ENCODE results near the gene TMEM132C. TPM values are rescaled to one million over a fixed set of nuclear protein-coding genes. Genes with fewer than 3 reads are reported as not detected.
"Not testable (repeated sequence)": the region's sequence is repeated elsewhere in the genome, so short reads cannot be mapped to it uniquely, and the experiment has no call there.

TMEM132C gene
- polyA plus RNA-seq, 1 donor, result 1.3 TPM

DNA sequence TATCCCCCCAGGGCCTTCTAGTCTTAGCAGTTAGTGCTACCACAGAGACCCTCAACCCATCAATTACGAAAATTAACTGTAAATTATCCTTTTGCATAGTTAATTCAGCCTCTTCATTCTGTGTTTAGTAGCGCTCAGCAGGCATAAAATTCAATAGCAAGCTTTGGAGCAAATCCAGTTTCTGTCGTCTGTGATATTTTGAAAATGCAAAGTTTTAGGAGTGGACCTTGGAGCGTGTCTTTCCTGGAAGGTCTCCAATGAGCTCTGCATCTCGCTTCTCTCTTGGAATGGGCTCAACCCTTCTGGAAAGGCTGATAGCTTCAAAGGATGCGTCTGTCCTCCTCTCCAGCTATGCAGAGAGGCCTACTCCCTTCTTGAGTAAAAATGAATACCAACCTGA lies 333.9 kb downstream of the TMEM132C start:
- WGBS (ENCODE audit: insufficient coverage, low lambda C conversion rate), result 100% methylated on average over 1 of the region's 6 CpGs
- H3K4me3 ChIP-seq (ENCODE audit: low read length), result no peak overlapping the region
- no peak for DNase-seq
- no peaks in the 10 kb centered on the region for H3K27me3 ChIP-seq (ENCODE audit: control insufficient read depth, insufficient read depth, low read length)
- H3K36me3 ChIP-seq (ENCODE audit: control insufficient read depth, insufficient read depth, low read length), result no peaks in the 10 kb centered on the region
- H3K27ac ChIP-seq (ENCODE audit: low read length), result no peak overlapping the region
- no peaks in the 10 kb centered on the region for H3K9me3 ChIP-seq (ENCODE audit: control insufficient read depth, low read depth, low read length)
- H3K4me1 ChIP-seq (ENCODE audit: control insufficient read depth, insufficient read depth, low read length), result no peaks in the 10 kb centered on the region

DNA sequence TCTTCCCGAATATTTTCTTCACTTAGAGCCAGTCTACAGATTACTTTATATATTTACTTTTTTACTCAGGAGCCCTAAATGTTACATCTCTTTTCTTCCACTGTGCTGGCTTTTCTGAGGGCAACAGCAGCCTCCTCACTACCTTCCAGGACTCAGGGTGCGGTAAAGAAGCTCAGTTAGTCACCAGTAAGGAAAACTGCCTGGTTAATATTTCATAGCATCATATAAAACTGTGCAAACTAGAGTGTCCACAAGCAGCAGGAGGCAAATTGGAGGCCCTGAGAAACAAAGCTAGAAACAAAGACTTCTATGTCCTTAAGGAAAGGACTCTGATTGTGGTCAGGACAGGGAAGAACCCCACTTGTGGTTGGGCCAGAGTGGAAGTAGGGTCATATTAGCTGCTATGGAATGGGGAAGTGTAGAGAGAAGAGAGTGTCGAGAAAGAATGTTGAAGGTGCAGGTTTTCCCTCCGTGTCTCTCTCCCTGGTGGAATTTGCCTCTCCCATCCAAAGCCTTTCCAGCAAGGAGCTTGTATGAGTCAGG lies 336.7 kb downstream of the TMEM132C start:
- Histone ChIP-seq H3K36me3 (ENCODE audit: control insufficient read depth, insufficient read depth, low read length) (no peaks in the 10 kb centered on the region), H3K27ac (ENCODE audit: low read length) (no peak overlapping the region), H3K27me3 (ENCODE audit: control insufficient read depth, insufficient read depth, low read length) (no peaks in the 10 kb centered on the region), H3K9me3 (ENCODE audit: control insufficient read depth, low read depth, low read length) (no peaks in the 10 kb centered on the region), H3K4me1 (ENCODE audit: control insufficient read depth, insufficient read depth, low read length) (peaks cover 8% of the 10 kb centered on the region), H3K4me3 (ENCODE audit: low read length) (no peak overlapping the region)
- DNase-seq, result peak; percentile 6 to 20
- no CpG with 5 or more reads among the region's 4 CpGs for WGBS (ENCODE audit: insufficient coverage, low lambda C conversion rate)

DNA sequence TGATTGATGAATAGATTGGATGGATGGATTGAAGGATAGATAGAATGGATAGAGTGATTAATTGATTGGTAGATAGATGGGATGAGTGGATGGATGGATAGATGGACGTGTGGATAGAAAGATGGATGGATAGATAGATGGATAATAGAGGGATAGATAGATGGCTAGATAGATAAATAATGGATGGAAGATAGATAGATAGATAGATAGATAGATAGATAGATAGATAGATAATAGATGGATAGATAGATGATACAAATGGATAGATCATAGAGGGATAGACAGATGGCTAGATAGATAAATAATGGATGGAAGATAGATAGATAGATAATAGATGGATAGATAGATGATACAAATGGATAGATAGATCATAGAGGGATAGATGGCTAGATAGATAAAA lies 337.2 kb downstream of the TMEM132C start:
- H3K27me3 ChIP-seq (ENCODE audit: control insufficient read depth, insufficient read depth, low read length); H3K4me1 ChIP-seq (ENCODE audit: control insufficient read depth, insufficient read depth, low read length); H3K27ac ChIP-seq (ENCODE audit: low read length); H3K36me3 ChIP-seq (ENCODE audit: control insufficient read depth, insufficient read depth, low read length); H3K9me3 ChIP-seq (ENCODE audit: control insufficient read depth, low read depth, low read length); H3K4me3 ChIP-seq (ENCODE audit: low read length); DNase-seq: not testable (repeated sequence)
- WGBS (ENCODE audit: insufficient coverage, low lambda C conversion rate), result 94% methylated on average over 1 of the region's 1 CpG

DNA sequence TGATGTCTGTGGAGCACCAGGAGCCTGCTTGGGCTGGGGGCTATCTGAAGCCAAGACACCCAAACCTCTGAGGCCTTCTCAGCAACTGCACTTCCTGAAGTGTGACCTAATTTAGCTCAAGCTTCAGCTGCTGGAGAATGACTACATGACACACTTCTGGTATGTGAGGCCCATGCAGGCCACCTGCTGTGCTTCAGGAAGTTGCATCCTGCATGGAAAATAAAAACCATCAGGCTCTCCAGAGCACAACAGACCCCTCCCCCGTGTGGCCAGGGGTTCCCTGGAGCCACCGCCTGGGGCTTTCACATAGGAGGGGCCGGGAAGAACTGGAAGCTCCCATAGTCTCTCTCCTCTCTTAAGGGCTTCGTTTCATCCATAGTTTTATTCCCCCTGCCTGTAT lies 339.1 kb downstream of the TMEM132C start:
- no peaks in the 10 kb centered on the region for H3K27me3 ChIP-seq (ENCODE audit: control insufficient read depth, insufficient read depth, low read length)
- no peaks in the 10 kb centered on the region for H3K9me3 ChIP-seq (ENCODE audit: control insufficient read depth, low read depth, low read length)
- peaks cover 8% of the 10 kb centered on the region for H3K4me1 ChIP-seq (ENCODE audit: control insufficient read depth, insufficient read depth, low read length)
- H3K36me3 ChIP-seq (ENCODE audit: control insufficient read depth, insufficient read depth, low read length), result no peaks in the 10 kb centered on the region
- DNase-seq, result peak in 1 of 2 donors; percentile 9
- 71% methylated on average over 1 of the region's 4 CpGs for WGBS (ENCODE audit: insufficient coverage, low lambda C conversion rate)
- peak overlapping the region; percentile 42 for H3K27ac ChIP-seq (ENCODE audit: low read length)
- H3K4me3 ChIP-seq (ENCODE audit: low read length), result no peak overlapping the region

DNA sequence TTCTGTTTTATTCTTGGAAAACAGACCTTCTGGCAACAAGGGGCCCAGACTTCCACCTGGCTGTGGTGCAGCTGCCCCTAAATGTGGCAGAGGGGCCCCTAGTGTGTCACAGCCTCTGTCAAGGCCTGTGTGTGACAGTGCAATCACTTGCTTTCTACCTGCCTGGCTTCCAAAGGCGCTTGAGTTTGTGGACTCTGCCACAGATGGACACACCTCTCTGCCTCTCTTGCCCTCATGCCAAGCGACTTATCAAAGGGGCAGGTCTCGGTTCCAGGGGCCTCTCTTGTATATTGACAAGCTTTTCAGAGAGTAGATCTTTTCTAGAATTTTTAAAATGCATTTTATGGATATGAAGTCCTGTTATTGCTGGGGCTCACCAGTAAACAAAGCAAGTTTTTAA lies 339.6 kb downstream of the TMEM132C start:
- no peaks in the 10 kb centered on the region for H3K9me3 ChIP-seq (ENCODE audit: control insufficient read depth, low read depth, low read length)
- no peaks in the 10 kb centered on the region for H3K36me3 ChIP-seq (ENCODE audit: control insufficient read depth, insufficient read depth, low read length)
- WGBS (ENCODE audit: insufficient coverage, low lambda C conversion rate), result no CpG with 5 or more reads among the region's 3 CpGs
- H3K27me3 ChIP-seq (ENCODE audit: control insufficient read depth, insufficient read depth, low read length), result no peaks in the 10 kb centered on the region
- peak; percentile 12 to 16 for DNase-seq
- no peak overlapping the region for H3K4me3 ChIP-seq (ENCODE audit: low read length)
- peak overlapping the region; percentile 42 for H3K27ac ChIP-seq (ENCODE audit: low read length)
- H3K4me1 ChIP-seq (ENCODE audit: control insufficient read depth, insufficient read depth, low read length), result peaks cover 8% of the 10 kb centered on the region

DNA sequence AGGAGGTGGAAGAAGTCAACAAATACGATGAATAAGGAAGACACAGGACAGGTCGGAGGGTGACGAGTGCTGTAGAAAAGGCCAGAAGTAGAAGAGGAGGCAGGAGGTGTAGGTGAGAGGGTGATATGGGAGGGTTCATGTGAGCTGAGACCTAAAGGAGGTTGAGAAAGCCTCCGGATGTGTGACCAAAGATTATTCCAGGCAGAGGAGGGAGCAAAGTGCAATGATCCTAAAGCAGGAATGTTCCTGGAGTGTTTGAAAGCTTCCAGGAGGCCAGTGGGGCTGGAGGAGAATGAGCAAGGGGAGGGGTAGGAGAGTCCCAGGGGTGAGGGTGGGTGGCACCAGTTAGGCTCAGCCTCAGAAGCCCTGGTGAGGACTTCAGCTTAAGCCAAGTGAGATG lies 340.0 kb downstream of the TMEM132C start:
- no peaks in the 10 kb centered on the region for H3K27me3 ChIP-seq (ENCODE audit: control insufficient read depth, insufficient read depth, low read length)
- H3K9me3 ChIP-seq (ENCODE audit: control insufficient read depth, low read depth, low read length), result no peaks in the 10 kb centered on the region
- H3K4me1 ChIP-seq (ENCODE audit: control insufficient read depth, insufficient read depth, low read length), result peaks cover 8% of the 10 kb centered on the region
- no peaks in the 10 kb centered on the region for H3K36me3 ChIP-seq (ENCODE audit: control insufficient read depth, insufficient read depth, low read length)
- 58% methylated on average over 4 of the region's 4 CpGs for WGBS (ENCODE audit: insufficient coverage, low lambda C conversion rate)
- H3K4me3 ChIP-seq (ENCODE audit: low read length), result no peak overlapping the region
- DNase-seq, result peak in 1 of 2 donors; percentile 38
- no peak overlapping the region for H3K27ac ChIP-seq (ENCODE audit: low read length)

DNA sequence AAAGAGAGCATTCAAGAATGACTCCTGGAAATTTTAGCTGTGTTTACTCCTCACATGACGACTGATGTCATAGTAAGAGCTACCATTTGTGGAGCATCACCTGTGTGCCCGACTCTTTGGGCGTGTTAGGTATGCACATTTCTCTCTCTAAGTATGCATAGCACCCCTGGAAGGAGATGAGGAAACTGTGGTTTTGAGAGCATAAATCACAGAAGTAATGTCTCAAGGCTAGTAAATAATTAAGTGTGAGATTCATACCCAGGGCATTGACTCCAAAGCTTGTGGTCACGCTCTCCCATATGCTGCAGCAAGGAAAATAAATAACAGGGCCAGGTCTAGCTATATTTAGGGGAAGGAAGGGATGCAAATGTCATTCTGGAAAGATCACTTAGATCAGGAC lies 340.7 kb downstream of the TMEM132C start:
- Histone ChIP-seq H3K27me3 (ENCODE audit: control insufficient read depth, insufficient read depth, low read length) (no peaks in the 10 kb centered on the region), H3K4me1 (ENCODE audit: control insufficient read depth, insufficient read depth, low read length) (peaks cover 8% of the 10 kb centered on the region), H3K27ac (ENCODE audit: low read length) (no peak overlapping the region), H3K4me3 (ENCODE audit: low read length) (no peak overlapping the region), H3K9me3 (ENCODE audit: control insufficient read depth, low read depth, low read length) (no peaks in the 10 kb centered on the region), H3K36me3 (ENCODE audit: control insufficient read depth, insufficient read depth, low read length) (no peaks in the 10 kb centered on the region)
- DNase-seq, result no peak
- no CpG with 5 or more reads among the region's 4 CpGs for WGBS (ENCODE audit: insufficient coverage, low lambda C conversion rate)

DNA sequence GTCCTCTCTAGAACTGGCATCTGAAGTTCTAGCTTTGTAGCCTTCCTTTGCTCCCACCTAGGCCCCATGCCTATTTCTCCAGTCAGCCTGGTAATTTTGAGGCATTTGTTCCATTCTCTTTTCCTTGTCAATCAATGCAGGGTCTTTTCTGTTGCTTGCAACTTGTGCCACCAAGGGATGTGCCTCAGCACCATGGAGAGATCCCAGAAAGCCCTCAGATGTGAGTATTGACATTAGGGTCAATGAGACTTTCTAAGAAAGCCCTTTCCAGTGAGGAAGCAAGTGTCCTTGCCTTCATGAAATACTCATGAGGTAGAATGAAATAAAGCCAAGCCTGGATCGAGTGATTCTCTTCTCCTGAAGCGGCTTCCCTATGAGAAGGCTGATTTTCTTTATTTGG lies 342.9 kb downstream of the TMEM132C start:
- no peaks in the 10 kb centered on the region for H3K27me3 ChIP-seq (ENCODE audit: control insufficient read depth, insufficient read depth, low read length)
- no peak overlapping the region for H3K4me3 ChIP-seq (ENCODE audit: low read length)
- no peaks in the 10 kb centered on the region for H3K36me3 ChIP-seq (ENCODE audit: control insufficient read depth, insufficient read depth, low read length)
- H3K9me3 ChIP-seq (ENCODE audit: control insufficient read depth, low read depth, low read length), result no peaks in the 10 kb centered on the region
- H3K4me1 ChIP-seq (ENCODE audit: control insufficient read depth, insufficient read depth, low read length), result peaks cover 8% of the 10 kb centered on the region
- no peak overlapping the region for H3K27ac ChIP-seq (ENCODE audit: low read length)
- no peak for DNase-seq
- no CpG with 5 or more reads among the region's 2 CpGs for WGBS (ENCODE audit: insufficient coverage, low lambda C conversion rate)

DNA sequence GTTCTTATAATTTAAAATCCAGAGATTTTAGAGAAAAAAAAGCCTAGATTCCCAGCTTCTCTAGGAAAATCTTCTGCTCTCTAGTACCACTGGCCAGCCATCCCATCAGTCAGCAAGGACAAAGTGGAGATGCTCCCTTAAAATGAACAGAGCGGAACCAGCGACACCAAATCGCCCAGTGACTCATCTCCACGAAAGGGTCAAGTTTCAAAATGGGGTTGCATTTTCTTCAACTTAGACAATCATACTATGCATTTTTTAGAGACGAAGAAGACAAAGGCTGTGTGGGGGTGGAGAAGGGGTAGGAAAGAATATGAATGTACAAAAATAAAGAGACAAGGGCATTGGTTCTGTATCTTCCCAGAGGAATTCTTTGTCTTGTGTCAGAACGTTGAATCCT lies 344.8 kb downstream of the TMEM132C start:
- DNase-seq, result no peak
- peaks cover 1% of the 10 kb centered on the region for H3K4me1 ChIP-seq (ENCODE audit: control insufficient read depth, insufficient read depth, low read length)
- no peak overlapping the region for H3K27ac ChIP-seq (ENCODE audit: low read length)
- no peaks in the 10 kb centered on the region for H3K36me3 ChIP-seq (ENCODE audit: control insufficient read depth, insufficient read depth, low read length)
- 48% methylated on average over 2 of the region's 6 CpGs for WGBS (ENCODE audit: insufficient coverage, low lambda C conversion rate)
- no peaks in the 10 kb centered on the region for H3K27me3 ChIP-seq (ENCODE audit: control insufficient read depth, insufficient read depth, low read length)
- H3K4me3 ChIP-seq (ENCODE audit: low read length), result no peak overlapping the region
- no peaks in the 10 kb centered on the region for H3K9me3 ChIP-seq (ENCODE audit: control insufficient read depth, low read depth, low read length)

DNA sequence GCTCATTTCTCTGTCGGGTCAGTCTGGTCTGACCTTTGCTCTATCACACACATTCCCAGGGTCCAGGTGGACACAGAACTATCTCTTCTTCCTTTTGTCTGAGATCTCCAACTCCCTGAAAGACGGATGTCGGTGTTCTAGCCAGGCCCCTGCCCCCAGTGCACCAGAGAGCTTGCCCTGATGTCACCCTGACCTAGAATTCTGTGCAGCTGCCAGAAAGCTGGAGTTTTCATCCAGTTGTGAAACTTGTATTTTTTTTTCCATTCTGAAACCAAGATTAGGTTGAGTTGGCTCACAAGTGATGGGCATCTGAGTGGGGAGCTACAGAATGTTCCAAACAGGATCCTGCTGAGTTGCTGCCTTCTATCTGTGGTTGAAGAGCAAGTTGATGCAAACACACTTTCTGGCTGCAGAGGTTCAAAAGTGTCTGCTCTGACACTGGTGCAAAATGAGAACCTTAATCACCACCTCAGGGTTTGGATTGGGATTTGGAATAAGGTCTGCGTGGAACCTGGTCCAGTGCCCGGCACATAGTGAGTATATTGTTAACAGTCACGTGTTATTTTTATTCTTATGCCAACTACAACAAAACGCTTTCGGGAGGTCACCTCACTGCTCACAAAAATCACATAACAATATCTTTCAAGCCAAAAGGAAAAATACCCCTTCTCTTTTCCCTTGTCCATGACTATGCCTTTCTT lies 345.3 kb downstream of the TMEM132C start:
- Histone ChIP-seq H3K27me3 (ENCODE audit: control insufficient read depth, insufficient read depth, low read length) (no peaks in the 10 kb centered on the region), H3K27ac (ENCODE audit: low read length) (no peak overlapping the region), H3K4me3 (ENCODE audit: low read length) (no peak overlapping the region), H3K36me3 (ENCODE audit: control insufficient read depth, insufficient read depth, low read length) (no peaks in the 10 kb centered on the region), H3K9me3 (ENCODE audit: control insufficient read depth, low read depth, low read length) (no peaks in the 10 kb centered on the region), H3K4me1 (ENCODE audit: control insufficient read depth, insufficient read depth, low read length) (no peaks in the 10 kb centered on the region)
- WGBS (ENCODE audit: insufficient coverage, low lambda C conversion rate), result 85% methylated on average over 3 of the region's 8 CpGs
- no peak for DNase-seq

Data from large intestine (tissue), 3 donors.